Measurements from ENCODE around the gene FAM20C. TPM values are rescaled to one million over a fixed set of nuclear protein-coding genes. Genes with fewer than 3 reads are reported as not detected.
A peak's percentile ranks its signal among the peaks of the same experiment; 100 is the strongest.

FAM20C gene
- total RNA-seq, 1 donor from 2014 or later, result 42.9 TPM

GRCh38 chr7:300048-300447, 107.7 kb downstream of the FAM20C start:
- Histone ChIP-seq H3K27ac (no peak overlapping the region), H3K27me3 (ENCODE audit: low read depth) (peaks cover 10% of the 10 kb centered on the region), H3K9me3 (no peaks in the 10 kb centered on the region), H3K4me1 (peaks cover 6% of the 10 kb centered on the region), H3K36me3 (no peaks in the 10 kb centered on the region), H3K4me3 (no peak overlapping the region)
- ATAC-seq (no peak), DNase-seq (no peak)
- TF ChIP-seq, protein P1, sequence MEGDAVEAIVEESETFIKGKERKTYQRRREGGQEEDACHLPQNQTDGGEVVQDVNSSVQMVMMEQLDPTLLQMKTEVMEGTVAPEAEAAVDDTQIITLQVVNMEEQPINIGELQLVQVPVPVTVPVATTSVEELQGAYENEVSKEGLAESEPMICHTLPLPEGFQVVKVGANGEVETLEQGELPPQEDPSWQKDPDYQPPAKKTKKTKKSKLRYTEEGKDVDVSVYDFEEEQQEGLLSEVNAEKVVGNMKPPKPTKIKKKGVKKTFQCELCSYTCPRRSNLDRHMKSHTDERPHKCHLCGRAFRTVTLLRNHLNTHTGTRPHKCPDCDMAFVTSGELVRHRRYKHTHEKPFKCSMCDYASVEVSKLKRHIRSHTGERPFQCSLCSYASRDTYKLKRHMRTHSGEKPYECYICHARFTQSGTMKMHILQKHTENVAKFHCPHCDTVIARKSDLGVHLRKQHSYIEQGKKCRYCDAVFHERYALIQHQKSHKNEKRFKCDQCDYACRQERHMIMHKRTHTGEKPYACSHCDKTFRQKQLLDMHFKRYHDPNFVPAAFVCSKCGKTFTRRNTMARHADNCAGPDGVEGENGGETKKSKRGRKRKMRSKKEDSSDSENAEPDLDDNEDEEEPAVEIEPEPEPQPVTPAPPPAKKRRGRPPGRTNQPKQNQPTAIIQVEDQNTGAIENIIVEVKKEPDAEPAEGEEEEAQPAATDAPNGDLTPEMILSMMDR (IDR thresholded peaks at IDR 0.05), result no peak
- intact Hi-C loops (cut with DNase I), result no loop called here

- H3K27me3 ChIP-seq (ENCODE audit: low read depth), result peaks cover 3% of the 10 kb centered on the region
- TF ChIP-seq, protein P1 (IDR thresholded peaks at IDR 0.05), result no peak
- no peak overlapping the region for H3K27ac ChIP-seq
- intact Hi-C loops (cut with DNase I), result no loop called here
- H3K36me3 ChIP-seq, result no peaks in the 10 kb centered on the region
- ATAC-seq (no peak), DNase-seq (no peak)
- no peaks in the 10 kb centered on the region for H3K9me3 ChIP-seq
- H3K4me1 ChIP-seq, result no peaks in the 10 kb centered on the region
- H3K4me3 ChIP-seq, result no peak overlapping the region
Observed at GRCh38 chr7:300546-301290, 108.3 kb downstream of the FAM20C start.

- Histone ChIP-seq H3K36me3 (no peaks in the 10 kb centered on the region), H3K27me3 (ENCODE audit: low read depth) (no peaks in the 10 kb centered on the region), H3K27ac (no peak overlapping the region), H3K9me3 (no peaks in the 10 kb centered on the region), H3K4me1 (no peaks in the 10 kb centered on the region), H3K4me3 (no peak overlapping the region)
- DNase-seq (no peak), ATAC-seq (no peak)
- TF ChIP-seq, protein P1 (IDR thresholded peaks at IDR 0.05), result no peak
- intact Hi-C loops (cut with DNase I), result no loop called here
Observed at GRCh38 chr7:301291-302053, 109.1 kb downstream of the FAM20C start.

DNA sequence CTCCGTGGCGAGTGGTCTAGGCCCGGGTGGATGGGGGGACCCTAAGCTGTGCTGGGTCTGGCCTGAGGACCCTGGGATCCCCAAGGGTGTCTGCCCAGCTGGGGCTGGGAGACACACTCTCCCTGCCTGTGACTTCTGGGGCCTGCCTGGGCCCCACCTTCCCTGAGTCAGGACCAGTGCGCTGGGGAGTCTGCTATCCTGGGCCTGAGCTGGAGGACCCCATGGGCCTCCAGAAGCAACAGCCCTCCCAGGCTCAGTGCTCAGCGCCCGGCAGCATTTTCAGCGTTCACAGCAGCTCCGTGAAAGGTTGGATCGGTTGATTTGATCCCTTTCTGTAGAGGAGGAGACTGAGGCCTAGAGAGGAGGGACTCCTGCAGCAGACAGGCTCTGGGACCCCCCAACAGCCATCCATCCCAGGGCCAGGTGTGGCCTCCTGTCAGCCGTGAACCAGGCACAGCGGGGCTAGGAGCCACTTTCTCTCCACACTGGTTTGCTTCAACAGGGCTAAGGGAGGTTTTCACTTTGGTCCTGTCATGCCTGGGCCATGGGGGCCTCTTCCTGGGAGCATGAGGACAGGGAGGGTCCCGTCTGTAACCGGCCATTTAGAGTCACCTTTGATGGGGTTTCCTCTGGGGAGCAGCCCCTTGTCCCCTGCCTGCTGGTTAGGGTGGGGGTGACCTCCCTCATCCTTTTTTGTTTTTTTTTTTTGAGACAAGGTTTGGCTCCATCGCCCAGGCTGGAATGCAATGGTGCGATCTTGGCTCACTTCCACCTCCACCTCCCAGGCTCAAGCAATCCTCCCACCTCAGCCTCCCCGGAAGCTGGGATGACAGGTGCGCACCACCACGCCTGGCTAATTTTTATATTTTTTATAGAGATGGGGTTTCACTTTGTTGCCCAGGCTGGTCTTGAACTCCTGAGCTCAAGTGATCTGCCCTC, 110.0 kb downstream of the FAM20C start:
- H3K9me3 ChIP-seq, result no peaks in the 10 kb centered on the region
- intact Hi-C loops (cut with DNase I), result no loop called here
- no peaks in the 10 kb centered on the region for H3K36me3 ChIP-seq
- TF ChIP-seq, protein P1 (IDR thresholded peaks at IDR 0.05), result no peak
- H3K27me3 ChIP-seq (ENCODE audit: low read depth), result no peaks in the 10 kb centered on the region
- no peaks in the 10 kb centered on the region for H3K4me1 ChIP-seq
- DNase-seq (no peak), ATAC-seq (no peak)
- H3K4me3 ChIP-seq, result no peak overlapping the region
- H3K27ac ChIP-seq, result no peak overlapping the region

- ATAC-seq, result no peak
- Histone ChIP-seq H3K27me3 (ENCODE audit: low read depth) (no peaks in the 10 kb centered on the region), H3K36me3 (no peaks in the 10 kb centered on the region), H3K9me3 (no peaks in the 10 kb centered on the region), H3K4me3 (no peak overlapping the region), H3K4me1 (no peaks in the 10 kb centered on the region), H3K27ac (no peak overlapping the region)
- intact Hi-C loops (cut with DNase I), result no loop called here
- peak; percentile 8 for DNase-seq
- TF ChIP-seq, protein P1 (IDR thresholded peaks at IDR 0.05), result no peak
Observed at GRCh38 chr7:303425-303824, 111.1 kb downstream of the FAM20C start.

Data from lower lobe of right lung (tissue), 2 donors.